Naive thymus-derived CD8-positive, alpha-beta T cell (primary cell): ENCODE data around the gene TNNI3K. TPM values are rescaled to one million over a fixed set of nuclear protein-coding genes. Genes with fewer than 3 reads are reported as not detected.

Source experiments
- ATAC-seq, 2 donors: fragments of 150-1000 bp; cut with Tn5 transposase in 1 of 2; sonication (Bioruptor Pico), chemical (Tn5 transposase) in 1 of 2; 1 replicate in 1 of 2; 2 replicates in 1 of 2; pipeline ENCODE4 v1.10.0; 2021; ENCODE audit warnings: mild to moderate bottlenecking in 2 of 2, moderate library complexity in 2 of 2
- POLR2A ChIA-PET: fragments of 350-600 bp; sonication (Branson Sonifier 250); formaldehyde crosslinking; loops from one replicate; lab custom pipeline; 2021; ENCODE audit warnings: antibody characterized with exemption; lab: Charles Lee
- DNase-seq, 10 donors: peaks; one replicate each; pipeline versions ENCODE4 v3.0.0 to v3.0.0-alpha.2; 2020 to 2022
- H3K27ac Mint-ChIP-seq, 10 donors: one replicate each; pipeline ENCODE4 v1.8.0; 2020 to 2022; ENCODE audit warnings: mild to moderate bottlenecking in 10 of 10, mixed read lengths in 10 of 10, moderate library complexity in 4 of 10, inconsistent platforms in 1 of 10
- H3K27me3 Mint-ChIP-seq, 5 donors: one replicate each; pipeline ENCODE4 v1.8.0; 2021 to 2022; ENCODE audit warnings: mixed read lengths in 5 of 5
- H3K36me3 Mint-ChIP-seq, 3 donors: one replicate each; pipeline ENCODE4 v1.8.0; 2020 to 2022; ENCODE audit warnings: mixed read lengths in 3 of 3, mild to moderate bottlenecking in 2 of 3, inconsistent platforms in 1 of 3
- H3K4me1 Mint-ChIP-seq, 4 donors: one replicate each; pipeline ENCODE4 v1.8.0; 2021 to 2022; ENCODE audit warnings: mixed read lengths in 4 of 4
- H3K4me3 Mint-ChIP-seq, 10 donors: one replicate each; pipeline ENCODE4 v1.8.0; 2020 to 2022; ENCODE audit warnings: mild to moderate bottlenecking in 10 of 10, mixed read lengths in 10 of 10, moderate library complexity in 6 of 10, inconsistent platforms in 1 of 10
- H3K9me3 Mint-ChIP-seq, 9 donors: one replicate each; pipeline ENCODE4 v1.8.0; 2020 to 2022; ENCODE audit warnings: mixed read lengths in 9 of 9, mild to moderate bottlenecking in 3 of 9, inconsistent platforms in 1 of 9, moderate library complexity in 1 of 9
- polyA plus RNA-seq, 3 donors: library from polyadenylated mRNA; unstranded; fragments of 300-500 nt; fragmentation: Illumina TruSeq; gene quantifications; one replicate each; pipeline ENCODE4 v1.2.3, GENCODE V29; 2021
- total RNA-seq, 8 experiments: library from RNA in 2 of 8; stranded (reverse) in 2 of 8; gene quantifications; one replicate each; pipeline ENCODE4 v1.2.3 and lab custom pipeline; 2021 to 2026

Gene TNNI3K
- total and polyA plus RNA-seq, 5 experiments from 2014 or later, result 0.43 to 2.4 TPM; not detected in 3

- peaks cover 0 to 8% (median 0%) of the 10 kb centered on the region in 9 donors for H3K9me3 Mint-ChIP-seq
- DNase-seq (no peak), ATAC-seq (no peak)
- no peak overlapping the region for H3K4me3 Mint-ChIP-seq
- H3K27ac Mint-ChIP-seq, result no peak overlapping the region
- POLR2A ChIA-PET, result no interaction called here
- no peaks in the 10 kb centered on the region for H3K4me1 Mint-ChIP-seq
- no peaks in the 10 kb centered on the region for H3K27me3 Mint-ChIP-seq
- H3K36me3 Mint-ChIP-seq, result peaks cover 0 to 4% (median 0%) of the 10 kb centered on the region in 3 donors
Measured at GRCh38 chr1:74367175-74367813, 132.1 kb downstream of the TNNI3K start.

DNA sequence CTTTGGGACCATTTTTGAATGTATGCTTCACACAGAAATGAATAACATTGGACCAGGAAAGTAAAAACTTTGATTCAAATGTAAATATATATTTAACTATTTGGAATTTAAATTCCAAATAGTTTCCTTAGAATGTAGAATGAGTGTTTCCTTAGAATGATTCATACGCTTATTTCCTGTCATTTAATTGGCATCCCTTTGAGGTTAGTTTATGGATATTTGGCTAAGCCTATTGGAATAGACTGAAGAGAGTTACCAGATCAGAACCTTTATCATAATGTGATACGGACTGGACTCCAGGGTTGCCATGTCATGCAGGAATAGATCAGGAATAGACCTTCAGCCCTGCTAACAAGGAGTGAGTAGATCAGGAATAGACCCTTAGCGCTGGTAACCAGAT, 133.1 kb downstream of the TNNI3K start:
- no peaks in the 10 kb centered on the region for H3K27me3 Mint-ChIP-seq
- H3K4me3 Mint-ChIP-seq, result no peak overlapping the region
- H3K4me1 Mint-ChIP-seq, result no peaks in the 10 kb centered on the region
- H3K27ac Mint-ChIP-seq, result no peak overlapping the region
- H3K9me3 Mint-ChIP-seq, result peaks cover 0 to 8% (median 0%) of the 10 kb centered on the region in 9 donors
- no peak for DNase-seq
- no peak for ATAC-seq
- H3K36me3 Mint-ChIP-seq, result peaks cover 0 to 4% (median 0%) of the 10 kb centered on the region in 3 donors
- POLR2A ChIA-PET, result no interaction called here

DNA sequence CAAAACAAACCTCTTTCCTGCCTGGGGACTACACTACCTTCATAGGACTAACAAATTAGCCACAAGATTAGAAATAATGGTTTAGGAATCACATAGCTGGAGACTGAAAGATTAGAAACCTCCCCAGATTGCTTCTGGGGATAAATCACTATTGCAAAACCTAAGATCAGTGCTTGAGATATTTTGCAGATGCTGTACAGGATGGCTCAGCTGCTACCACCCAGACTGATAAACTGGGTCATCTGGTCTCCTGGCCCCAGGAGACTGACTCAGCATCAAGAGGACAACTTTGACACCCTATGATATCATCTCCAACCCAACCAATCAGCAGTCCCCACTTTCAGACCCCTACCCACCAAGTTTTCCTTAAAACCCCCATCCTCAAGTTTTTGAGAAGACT, 140.2 kb downstream of the TNNI3K start:
- Mint-ChIP-seq H3K4me3 (no peak overlapping the region), H3K27me3 (peaks cover 0 to under 1% (median 0%) of the 10 kb centered on the region in 5 donors), H3K36me3 (no peaks in the 10 kb centered on the region), H3K9me3 (no peaks in the 10 kb centered on the region), H3K27ac (no peak overlapping the region), H3K4me1 (no peaks in the 10 kb centered on the region)
- DNase-seq (no peak), ATAC-seq (no peak)
- POLR2A ChIA-PET, result no interaction called here

DNA sequence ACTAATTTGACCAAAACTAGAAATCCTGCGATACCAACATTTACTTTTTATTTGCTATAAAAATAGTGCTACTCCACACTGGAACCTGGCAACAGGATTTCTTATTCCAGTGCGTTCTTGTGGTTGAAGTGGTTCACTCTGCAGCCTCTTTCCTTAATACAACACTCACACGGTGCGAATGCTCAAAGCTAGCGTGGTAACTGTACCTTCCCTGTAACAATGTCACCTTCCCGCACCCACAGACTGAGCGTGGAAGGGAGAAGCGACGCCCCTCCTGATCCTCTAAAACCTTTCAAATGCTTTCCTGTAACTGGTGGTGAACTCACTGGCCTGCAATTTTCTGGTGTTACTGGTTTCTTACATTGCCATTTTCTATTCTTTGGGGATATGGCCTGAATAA, 145.1 kb downstream of the TNNI3K start:
- Mint-ChIP-seq H3K4me1 (peaks cover 0 to 2% (median 0%) of the 10 kb centered on the region in 4 donors), H3K36me3 (no peaks in the 10 kb centered on the region), H3K27ac (no peak overlapping the region), H3K4me3 (no peak overlapping the region), H3K9me3 (no peaks in the 10 kb centered on the region), H3K27me3 (peaks cover 0 to 4% (median 3%) of the 10 kb centered on the region in 5 donors)
- POLR2A ChIA-PET, result no interaction called here
- no peak for ATAC-seq
- DNase-seq, result no peak

DNA sequence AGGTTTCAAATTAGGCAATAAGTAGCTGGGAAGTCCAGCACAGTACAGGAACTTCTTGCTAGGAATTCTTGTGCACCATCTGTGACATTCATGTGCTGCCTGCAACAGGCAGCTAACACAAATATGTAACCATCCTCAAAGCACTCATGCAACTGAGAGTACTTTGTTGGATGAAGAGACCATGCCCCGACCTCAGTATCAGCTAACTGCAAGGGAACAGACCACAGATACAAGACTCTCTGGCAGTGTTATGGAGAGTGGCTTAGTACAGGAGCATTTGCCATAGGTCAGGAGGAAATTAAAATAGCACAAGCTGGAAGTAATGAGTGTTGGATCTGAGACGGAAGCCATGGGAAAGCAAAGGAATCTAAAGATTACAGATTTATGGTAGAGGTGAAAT, 153.7 kb downstream of the TNNI3K start:
- no peak for DNase-seq
- POLR2A ChIA-PET, result no interaction called here
- no peak for ATAC-seq

GRCh38 chr1:74392186-74392585, 157.0 kb downstream of the TNNI3K start:
- peaks cover 0 to 5% (median 0%) of the 10 kb centered on the region in 4 donors for H3K4me1 Mint-ChIP-seq
- ATAC-seq (no peak), DNase-seq (no peak)
- H3K36me3 Mint-ChIP-seq, result no peaks in the 10 kb centered on the region
- POLR2A ChIA-PET, result no interaction called here
- peaks cover 0 to 14% (median 2%) of the 10 kb centered on the region in 5 donors for H3K27me3 Mint-ChIP-seq
- H3K9me3 Mint-ChIP-seq, result peaks cover 0 to 1% (median 0%) of the 10 kb centered on the region in 9 donors
- H3K27ac Mint-ChIP-seq, result no peak overlapping the region
- H3K4me3 Mint-ChIP-seq, result no peak overlapping the region

More for the DNA sequence above, 153.7 kb downstream of the TNNI3K start:
- no peak overlapping the region for H3K27ac Mint-ChIP-seq
- H3K4me3 Mint-ChIP-seq, result no peak overlapping the region
- H3K36me3 Mint-ChIP-seq, result no peaks in the 10 kb centered on the region
- H3K27me3 Mint-ChIP-seq, result peaks cover 0 to 10% (median 2%) of the 10 kb centered on the region in 5 donors
- no peaks in the 10 kb centered on the region for H3K9me3 Mint-ChIP-seq
- no peaks in the 10 kb centered on the region for H3K4me1 Mint-ChIP-seq

GRCh38 chr1:74392840-74393239, 157.7 kb downstream of the TNNI3K start:
- Mint-ChIP-seq H3K27ac (no peak overlapping the region), H3K9me3 (peaks cover 0 to 1% (median 0%) of the 10 kb centered on the region in 9 donors), H3K27me3 (peaks cover 0 to 15% (median 2%) of the 10 kb centered on the region in 5 donors), H3K4me3 (no peak overlapping the region), H3K36me3 (no peaks in the 10 kb centered on the region), H3K4me1 (peaks cover 0 to 6% (median 0%) of the 10 kb centered on the region in 4 donors)
- POLR2A ChIA-PET, result no interaction called here
- no peak for ATAC-seq
- no peak for DNase-seq

DNA sequence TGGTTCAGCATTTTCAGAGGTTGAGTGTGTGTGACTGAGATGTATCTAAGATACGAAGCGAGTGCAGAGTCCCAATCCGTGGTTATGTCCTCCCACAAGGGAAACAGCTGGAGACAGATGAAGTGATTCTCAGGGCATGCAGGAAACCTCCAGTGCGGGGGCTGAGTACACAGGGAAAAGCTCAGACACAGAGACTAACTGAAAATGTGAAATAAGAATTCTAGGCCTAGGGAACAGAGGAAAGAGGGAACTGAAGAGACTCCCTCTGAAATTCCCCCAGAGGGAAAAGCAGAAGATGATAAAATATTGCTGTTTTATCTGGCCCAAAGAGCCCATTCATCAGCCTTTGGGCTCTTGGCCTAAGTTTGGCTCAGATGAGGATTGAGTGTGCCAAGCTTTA, 160.4 kb downstream of the TNNI3K start:
- ATAC-seq, result no peak
- DNase-seq, result no peak
- Mint-ChIP-seq H3K27ac (no peak overlapping the region), H3K4me1 (peaks cover 0 to 6% (median 0%) of the 10 kb centered on the region in 4 donors), H3K9me3 (peaks cover 0 to 3% (median 0%) of the 10 kb centered on the region in 9 donors), H3K36me3 (no peaks in the 10 kb centered on the region), H3K4me3 (no peak overlapping the region), H3K27me3 (peaks cover 0 to 10% (median 5%) of the 10 kb centered on the region in 5 donors)
- POLR2A ChIA-PET, result no interaction called here

DNA sequence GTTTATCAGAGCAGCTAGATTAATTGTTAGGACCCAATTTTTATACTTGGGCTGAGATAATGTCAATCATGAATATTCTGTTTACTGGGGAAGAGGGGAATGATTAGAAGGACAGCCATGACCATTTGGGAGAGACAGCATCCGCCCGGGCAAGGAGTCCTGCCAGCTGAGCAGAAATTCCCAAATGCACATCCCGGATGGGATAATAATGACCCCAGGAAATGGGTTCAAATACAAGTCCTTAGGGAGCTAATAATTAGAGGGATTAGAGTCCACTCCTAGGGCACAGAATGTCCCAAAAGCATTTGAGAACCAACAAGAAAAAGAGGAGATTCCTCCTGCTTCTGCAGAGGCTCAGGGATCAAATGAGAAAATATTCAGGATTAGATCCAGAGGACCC, 161.3 kb downstream of the TNNI3K start:
- DNase-seq (no peak), ATAC-seq (no peak)
- H3K9me3 Mint-ChIP-seq, result peaks cover 0 to 3% (median 0%) of the 10 kb centered on the region in 9 donors
- no peak overlapping the region for H3K27ac Mint-ChIP-seq
- H3K4me1 Mint-ChIP-seq, result peaks cover 0 to 6% (median 0%) of the 10 kb centered on the region in 4 donors
- POLR2A ChIA-PET, result no interaction called here
- H3K4me3 Mint-ChIP-seq, result no peak overlapping the region
- no peaks in the 10 kb centered on the region for H3K36me3 Mint-ChIP-seq
- peaks cover 0 to 6% (median 3%) of the 10 kb centered on the region in 5 donors for H3K27me3 Mint-ChIP-seq

GRCh38 chr1:74396933-74397332, 161.7 kb downstream of the TNNI3K start:
- no peak for ATAC-seq
- peaks cover 0 to 3% (median 0%) of the 10 kb centered on the region in 9 donors for H3K9me3 Mint-ChIP-seq
- peaks cover 0 to 5% (median 3%) of the 10 kb centered on the region in 5 donors for H3K27me3 Mint-ChIP-seq
- H3K36me3 Mint-ChIP-seq, result no peaks in the 10 kb centered on the region
- H3K4me1 Mint-ChIP-seq, result peaks cover 0 to 6% (median 0%) of the 10 kb centered on the region in 4 donors
- H3K4me3 Mint-ChIP-seq, result no peak overlapping the region
- POLR2A ChIA-PET, result no interaction called here
- no peak for DNase-seq
- H3K27ac Mint-ChIP-seq, result peak overlapping the region in 1 of 10 donors; percentile 15

- POLR2A ChIA-PET, result no interaction called here
- Mint-ChIP-seq H3K27me3 (peaks cover 0 to 5% (median 3%) of the 10 kb centered on the region in 5 donors), H3K4me3 (no peak overlapping the region), H3K4me1 (peaks cover 0 to 6% (median 0%) of the 10 kb centered on the region in 4 donors), H3K9me3 (peaks cover 0 to 3% (median 0%) of the 10 kb centered on the region in 9 donors), H3K27ac (no peak overlapping the region), H3K36me3 (no peaks in the 10 kb centered on the region)
- DNase-seq (no peak), ATAC-seq (no peak)
Measured at GRCh38 chr1:74399249-74399648, 164.1 kb downstream of the TNNI3K start.

- POLR2A ChIA-PET, result no interaction called here
Measured at GRCh38 chr1:74402873-74403272, 167.7 kb downstream of the TNNI3K start.

DNA sequence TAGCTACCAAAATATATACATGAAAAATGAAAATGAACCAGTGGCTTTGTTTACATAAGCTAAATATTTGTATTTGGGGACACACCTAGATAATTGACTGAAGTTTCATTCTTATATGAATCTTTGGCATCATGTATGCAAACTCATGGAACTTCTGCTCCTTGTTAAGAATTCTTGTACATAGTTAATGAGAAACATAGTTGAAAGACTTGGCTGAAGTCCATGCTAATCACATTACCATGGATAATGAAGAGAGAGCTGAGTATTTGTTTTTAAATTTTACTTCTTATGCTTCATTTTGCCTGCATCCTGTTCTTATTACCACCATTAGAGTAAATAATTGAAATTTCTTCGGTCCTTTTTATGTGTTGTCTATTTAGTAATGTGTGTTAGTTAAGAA, 168.4 kb downstream of the TNNI3K start:
- H3K27ac Mint-ChIP-seq, result no peak overlapping the region

More at GRCh38 chr1:74402873-74403272, 167.7 kb downstream of the TNNI3K start:
- ATAC-seq (no peak), DNase-seq (no peak)
- no peaks in the 10 kb centered on the region for H3K4me1 Mint-ChIP-seq
- no peak overlapping the region for H3K27ac Mint-ChIP-seq
- peaks cover 0 to 10% (median 0%) of the 10 kb centered on the region in 5 donors for H3K27me3 Mint-ChIP-seq
- H3K9me3 Mint-ChIP-seq, result peaks cover 0 to 3% (median 0%) of the 10 kb centered on the region in 9 donors
- H3K36me3 Mint-ChIP-seq, result no peaks in the 10 kb centered on the region
- no peak overlapping the region for H3K4me3 Mint-ChIP-seq

More for the DNA sequence above, 168.4 kb downstream of the TNNI3K start:
- H3K36me3 Mint-ChIP-seq, result no peaks in the 10 kb centered on the region
- peaks cover 0 to 1% (median 0%) of the 10 kb centered on the region in 9 donors for H3K9me3 Mint-ChIP-seq
- H3K4me3 Mint-ChIP-seq, result no peak overlapping the region
- POLR2A ChIA-PET, result no interaction called here
- DNase-seq (no peak), ATAC-seq (no peak)
- H3K27me3 Mint-ChIP-seq, result peaks cover 0 to 10% (median 0%) of the 10 kb centered on the region in 5 donors
- H3K4me1 Mint-ChIP-seq, result no peaks in the 10 kb centered on the region
